GM12892 (cell line): Measurements from ENCODE around the gene PPP1CA.

Experiments used
- POLR2A ChIP-seq: IDR thresholded peaks from 2 replicates; pipeline ENCODE4 v1.6.1; 2011; ENCODE audit warnings: low read depth, low read length, control low read depth
- POLR2AphosphoS5 ChIP-seq: IDR thresholded peaks from 2 replicates; pipeline ENCODE4 v1.6.1; 2011; ENCODE audit warnings: low read depth, low read length, control low read depth
- TAF1 ChIP-seq: IDR thresholded peaks from 2 replicates; pipeline ENCODE4 v1.6.1; 2011; ENCODE audit warnings: low read depth, mild to moderate bottlenecking, control low read depth, low read length, borderline replicate concordance

DNA sequence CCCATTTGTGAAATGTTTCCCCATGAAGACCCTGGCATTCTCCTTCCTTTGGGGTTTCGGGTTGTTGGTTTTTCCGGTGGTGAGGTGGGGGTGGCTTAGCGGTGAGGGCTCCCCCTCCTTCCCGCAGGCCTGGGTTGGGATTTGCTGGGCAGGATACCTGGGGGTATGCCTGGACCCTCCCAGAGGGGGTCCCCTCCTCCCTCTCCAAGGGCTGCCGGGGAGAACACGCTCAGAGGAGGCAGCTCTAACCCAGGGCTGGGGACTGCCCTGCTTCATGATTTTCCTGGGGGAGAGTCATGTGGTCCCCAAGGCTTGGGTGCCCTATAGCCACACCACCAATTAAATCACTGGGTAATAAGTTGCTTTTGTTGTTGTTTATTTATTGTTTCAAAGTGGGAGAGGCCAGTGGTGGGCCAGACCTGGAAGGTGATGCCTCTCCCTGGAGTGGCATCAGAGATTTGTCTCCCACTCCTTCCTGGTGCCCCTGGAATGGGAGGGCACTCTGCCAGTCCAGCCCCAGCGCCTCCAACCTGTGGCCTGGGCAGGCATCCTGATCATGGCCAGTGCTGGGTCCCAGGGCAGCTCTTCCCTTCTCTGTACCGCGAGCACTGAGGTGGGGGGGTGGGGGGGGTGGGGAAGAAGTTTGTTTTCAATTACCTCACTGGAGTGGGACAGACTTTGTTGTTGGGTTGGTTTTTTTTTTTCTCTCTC lies 26.9 kb downstream of the PPP1CA start:
- TF ChIP-seq POLR2AphosphoS5 (no peak), POLR2A (no peak), TAF1 (no peak)
